GM12873 (cell line): ENCODE results near the gene GPR32.

Experiments
- TF ChIP-seq, protein P1 (sequence below): IDR thresholded peaks from 2 replicates; pipeline ENCODE4 v1.5.1; 2012; ENCODE audit warnings: low read depth, mild to moderate bottlenecking, moderate library complexity, low read length, control low read depth; ENCODE audit not compliant: insufficient read depth; ENCODE audit errors: missing control alignments

GPR32 gene

GRCh38 chr19:50724522-50725217 is 45.6 kb upstream of the GPR32 start:
- TF ChIP-seq, protein P1, sequence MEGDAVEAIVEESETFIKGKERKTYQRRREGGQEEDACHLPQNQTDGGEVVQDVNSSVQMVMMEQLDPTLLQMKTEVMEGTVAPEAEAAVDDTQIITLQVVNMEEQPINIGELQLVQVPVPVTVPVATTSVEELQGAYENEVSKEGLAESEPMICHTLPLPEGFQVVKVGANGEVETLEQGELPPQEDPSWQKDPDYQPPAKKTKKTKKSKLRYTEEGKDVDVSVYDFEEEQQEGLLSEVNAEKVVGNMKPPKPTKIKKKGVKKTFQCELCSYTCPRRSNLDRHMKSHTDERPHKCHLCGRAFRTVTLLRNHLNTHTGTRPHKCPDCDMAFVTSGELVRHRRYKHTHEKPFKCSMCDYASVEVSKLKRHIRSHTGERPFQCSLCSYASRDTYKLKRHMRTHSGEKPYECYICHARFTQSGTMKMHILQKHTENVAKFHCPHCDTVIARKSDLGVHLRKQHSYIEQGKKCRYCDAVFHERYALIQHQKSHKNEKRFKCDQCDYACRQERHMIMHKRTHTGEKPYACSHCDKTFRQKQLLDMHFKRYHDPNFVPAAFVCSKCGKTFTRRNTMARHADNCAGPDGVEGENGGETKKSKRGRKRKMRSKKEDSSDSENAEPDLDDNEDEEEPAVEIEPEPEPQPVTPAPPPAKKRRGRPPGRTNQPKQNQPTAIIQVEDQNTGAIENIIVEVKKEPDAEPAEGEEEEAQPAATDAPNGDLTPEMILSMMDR: peak; percentile 70

DNA sequence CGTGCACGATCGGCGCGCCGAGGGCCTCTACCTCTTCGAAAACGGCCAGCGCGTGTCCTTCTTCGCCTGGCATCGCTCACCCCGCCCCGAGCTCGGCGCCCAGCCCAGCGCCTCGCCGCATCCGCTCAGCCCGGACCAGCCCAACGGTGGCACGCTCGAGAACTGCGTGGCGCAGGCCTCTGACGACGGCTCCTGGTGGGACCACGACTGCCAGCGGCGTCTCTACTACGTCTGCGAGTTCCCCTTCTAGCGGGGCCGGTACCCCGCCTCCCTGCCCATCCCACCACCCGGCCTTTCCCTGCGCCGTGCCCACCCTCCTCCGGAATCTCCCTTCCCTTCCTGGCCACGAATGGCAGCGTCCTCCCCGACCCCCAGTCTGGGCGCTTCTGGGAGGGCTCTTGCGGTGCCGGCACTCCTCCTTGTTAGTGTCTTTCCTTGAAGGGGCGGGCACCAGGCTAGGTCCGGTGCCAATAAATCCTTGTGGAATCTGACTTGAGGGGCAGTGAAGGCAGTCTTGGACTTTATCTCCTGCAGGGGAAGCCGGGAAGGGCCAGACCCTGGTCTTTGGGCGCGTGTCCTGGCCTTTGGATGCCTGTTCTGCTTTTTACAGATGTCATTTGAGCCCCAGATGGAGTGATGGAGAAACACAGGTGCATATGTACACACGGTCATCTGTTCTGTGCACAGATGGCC is 44.9 kb upstream of the GPR32 start:
- TF ChIP-seq, protein P1: no peak

GRCh38 chr19:50725911-50726230 is 44.4 kb upstream of the GPR32 start:
- TF ChIP-seq, protein P1: no peak

GRCh38 chr19:50728084-50728737 is 42.1 kb upstream of the GPR32 start:
- TF ChIP-seq, protein P1: no peak

GRCh38 chr19:50729894-50730293 is 40.4 kb upstream of the GPR32 start:
- TF ChIP-seq, protein P1: no peak

- TF ChIP-seq, protein P1: no peak
Observed at GRCh38 chr19:50735869-50736268, 34.4 kb upstream of the GPR32 start.

DNA sequence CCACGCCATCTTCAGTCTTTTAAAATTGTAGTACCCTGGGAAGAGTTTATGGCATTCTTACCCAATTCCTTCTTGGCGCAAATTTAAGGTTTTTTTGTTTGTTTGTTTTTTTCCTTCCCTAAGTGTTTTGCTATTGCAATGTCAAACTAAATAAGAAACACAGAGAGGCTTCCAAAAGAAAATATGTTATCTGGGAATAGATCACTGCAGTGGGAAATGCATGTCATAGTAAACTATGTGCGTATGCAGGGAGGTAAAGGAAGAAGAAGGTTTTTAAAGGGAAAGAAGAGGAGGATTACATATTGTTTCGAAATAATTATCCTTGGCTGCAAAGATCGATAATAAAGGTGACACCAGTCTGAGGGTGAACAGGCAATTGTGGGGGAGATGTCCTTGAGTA is 33.9 kb upstream of the GPR32 start:
- TF ChIP-seq, protein P1: no peak
